Erythroblast (primary cell): Measurements from ENCODE around the gene ASPM.

Experiments
- GATA1 ChIP-seq: IDR thresholded peaks from 2 replicates; pipeline ENCODE4 v1.6.1; 2011; ENCODE audit warnings: low read depth, mild to moderate bottlenecking, control low read depth, low read length, moderate library complexity
- POLR2A ChIP-seq: IDR thresholded peaks from 2 replicates; pipeline ENCODE4 v1.6.1; 2011; ENCODE audit warnings: mild to moderate bottlenecking, low read length

GRCh38 chr1:197103300-197103699 is 43.2 kb downstream of the ASPM start:
- TF ChIP-seq POLR2A, result no peak
- TF ChIP-seq GATA1, result no peak
